ENCODE data around the gene NPAS1.

NPAS1 gene, protein sequence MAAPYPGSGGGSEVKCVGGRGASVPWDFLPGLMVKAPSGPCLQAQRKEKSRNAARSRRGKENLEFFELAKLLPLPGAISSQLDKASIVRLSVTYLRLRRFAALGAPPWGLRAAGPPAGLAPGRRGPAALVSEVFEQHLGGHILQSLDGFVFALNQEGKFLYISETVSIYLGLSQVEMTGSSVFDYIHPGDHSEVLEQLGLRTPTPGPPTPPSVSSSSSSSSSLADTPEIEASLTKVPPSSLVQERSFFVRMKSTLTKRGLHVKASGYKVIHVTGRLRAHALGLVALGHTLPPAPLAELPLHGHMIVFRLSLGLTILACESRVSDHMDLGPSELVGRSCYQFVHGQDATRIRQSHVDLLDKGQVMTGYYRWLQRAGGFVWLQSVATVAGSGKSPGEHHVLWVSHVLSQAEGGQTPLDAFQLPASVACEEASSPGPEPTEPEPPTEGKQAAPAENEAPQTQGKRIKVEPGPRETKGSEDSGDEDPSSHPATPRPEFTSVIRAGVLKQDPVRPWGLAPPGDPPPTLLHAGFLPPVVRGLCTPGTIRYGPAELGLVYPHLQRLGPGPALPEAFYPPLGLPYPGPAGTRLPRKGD

DNA sequence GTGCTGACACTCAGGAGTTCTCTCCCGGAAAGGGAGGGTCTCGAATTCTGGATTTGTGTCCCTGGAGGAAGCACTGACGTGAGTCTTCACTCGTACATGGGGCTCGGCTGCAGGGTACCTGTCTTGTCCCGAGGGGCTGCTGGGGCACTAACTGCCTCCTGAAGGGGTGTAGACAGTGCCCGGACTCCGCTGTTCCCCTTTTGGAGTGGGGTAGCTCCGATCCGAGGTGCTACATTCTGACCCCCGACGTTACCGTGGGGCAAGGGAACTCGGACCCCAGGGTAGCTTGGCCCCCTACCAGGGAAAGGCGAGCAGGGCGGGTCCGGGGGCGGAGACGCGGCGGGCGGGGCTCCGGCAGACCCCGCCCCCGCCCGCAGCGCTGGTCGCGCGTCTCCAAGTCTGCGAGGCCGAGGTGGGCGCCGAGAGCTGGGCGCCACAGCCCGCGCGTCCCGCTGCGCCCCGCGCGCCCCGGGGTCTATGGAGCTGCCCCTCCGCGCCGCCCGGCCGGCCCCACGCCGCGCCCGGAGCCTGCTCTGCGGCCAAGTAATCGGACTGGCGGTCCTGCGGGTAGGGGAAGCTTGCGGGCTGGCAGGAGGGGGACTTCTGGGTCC, at the start of gene NPAS1:
Gene NPAS1 (plus strand): TSS at position 407 of the 611 bp plus-strand sequence. CDS start 1,211 bp downstream, outside the sequence.
- no peak within 1 kb of the TSS for H3K27ac ChIP-seq

DNA sequence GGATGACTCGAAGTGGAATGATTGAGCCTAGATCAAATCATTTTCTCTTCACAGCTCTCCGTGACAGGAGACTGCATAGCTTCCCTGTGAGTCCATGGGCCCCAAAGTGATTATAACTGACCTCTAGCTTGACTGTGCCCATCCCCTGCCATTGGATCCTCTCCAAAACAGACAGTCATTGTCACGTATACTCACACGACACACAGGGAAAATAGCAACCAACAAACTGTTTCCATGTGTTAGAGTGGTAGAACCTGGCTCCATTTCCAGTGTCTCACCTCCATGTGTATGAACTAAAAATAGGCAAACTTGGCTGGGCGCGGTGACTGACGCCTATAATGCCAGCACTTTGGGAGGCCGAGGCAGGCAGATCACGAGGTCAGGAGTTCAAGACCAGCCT, 48.8 kb upstream of the NPAS1 start:
- H3K27ac ChIP-seq, result no peak overlapping the region
- TF ChIP-seq, protein P1, sequence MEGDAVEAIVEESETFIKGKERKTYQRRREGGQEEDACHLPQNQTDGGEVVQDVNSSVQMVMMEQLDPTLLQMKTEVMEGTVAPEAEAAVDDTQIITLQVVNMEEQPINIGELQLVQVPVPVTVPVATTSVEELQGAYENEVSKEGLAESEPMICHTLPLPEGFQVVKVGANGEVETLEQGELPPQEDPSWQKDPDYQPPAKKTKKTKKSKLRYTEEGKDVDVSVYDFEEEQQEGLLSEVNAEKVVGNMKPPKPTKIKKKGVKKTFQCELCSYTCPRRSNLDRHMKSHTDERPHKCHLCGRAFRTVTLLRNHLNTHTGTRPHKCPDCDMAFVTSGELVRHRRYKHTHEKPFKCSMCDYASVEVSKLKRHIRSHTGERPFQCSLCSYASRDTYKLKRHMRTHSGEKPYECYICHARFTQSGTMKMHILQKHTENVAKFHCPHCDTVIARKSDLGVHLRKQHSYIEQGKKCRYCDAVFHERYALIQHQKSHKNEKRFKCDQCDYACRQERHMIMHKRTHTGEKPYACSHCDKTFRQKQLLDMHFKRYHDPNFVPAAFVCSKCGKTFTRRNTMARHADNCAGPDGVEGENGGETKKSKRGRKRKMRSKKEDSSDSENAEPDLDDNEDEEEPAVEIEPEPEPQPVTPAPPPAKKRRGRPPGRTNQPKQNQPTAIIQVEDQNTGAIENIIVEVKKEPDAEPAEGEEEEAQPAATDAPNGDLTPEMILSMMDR (IDR thresholded peaks at IDR 0.05), result no peak
- no peak for TF ChIP-seq ZFX (IDR thresholded peaks at IDR 0.05; ENCODE audit: borderline replicate concordance)

More for the DNA sequence above, at the start of gene NPAS1:
- TF ChIP-seq ZFX (IDR thresholded peaks at IDR 0.05; ENCODE audit: borderline replicate concordance), result no peak
- TF ChIP-seq, protein P1 (IDR thresholded peaks at IDR 0.05), result no peak

DNA sequence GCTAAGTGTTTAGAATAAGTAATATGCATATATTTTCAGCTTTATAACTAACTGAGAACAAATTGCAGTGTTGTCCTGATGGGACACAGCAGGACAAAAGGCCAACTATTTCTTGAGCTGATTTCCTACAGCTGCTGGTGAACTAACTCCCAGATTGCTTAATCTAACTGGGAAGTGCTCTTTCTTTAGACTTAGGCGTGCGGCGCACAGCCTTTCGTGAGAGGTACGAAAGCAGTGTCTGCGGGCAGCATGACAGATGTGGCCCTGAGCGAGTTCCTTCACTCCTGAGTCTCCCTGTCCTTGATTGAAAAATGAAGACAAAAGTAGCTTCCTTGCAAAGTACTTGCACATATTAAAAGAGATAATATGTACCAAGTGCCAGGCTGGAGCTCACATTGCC, 47.3 kb upstream of the NPAS1 start:
- TF ChIP-seq ZFX (IDR thresholded peaks at IDR 0.05; ENCODE audit: borderline replicate concordance), result no peak
- TF ChIP-seq, protein P1 (IDR thresholded peaks at IDR 0.05), result no peak
- H3K27ac ChIP-seq, result no peak overlapping the region

DNA sequence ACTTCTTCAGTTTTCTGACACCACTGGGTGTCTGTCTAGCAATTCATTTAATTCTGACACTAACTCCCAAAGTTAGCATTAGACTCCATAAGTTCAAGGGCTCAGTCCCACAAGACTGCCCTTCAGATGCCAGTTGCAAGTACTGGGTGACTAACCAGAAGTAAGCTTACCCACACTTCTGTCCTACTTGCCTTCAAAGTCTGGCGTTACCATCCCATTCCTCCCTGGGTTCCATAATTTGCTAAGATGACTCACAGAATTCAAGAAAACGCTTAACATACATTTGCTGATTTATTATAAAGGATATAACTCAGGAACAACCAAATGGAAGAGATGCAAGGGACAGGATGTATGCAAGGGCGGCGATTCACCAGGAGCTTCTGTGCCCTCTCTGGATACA, 45.5 kb upstream of the NPAS1 start:
- no peak overlapping the region for H3K27ac ChIP-seq
- TF ChIP-seq, protein P1 (IDR thresholded peaks at IDR 0.05), result no peak
- no peak for TF ChIP-seq ZFX (IDR thresholded peaks at IDR 0.05; ENCODE audit: borderline replicate concordance)

DNA sequence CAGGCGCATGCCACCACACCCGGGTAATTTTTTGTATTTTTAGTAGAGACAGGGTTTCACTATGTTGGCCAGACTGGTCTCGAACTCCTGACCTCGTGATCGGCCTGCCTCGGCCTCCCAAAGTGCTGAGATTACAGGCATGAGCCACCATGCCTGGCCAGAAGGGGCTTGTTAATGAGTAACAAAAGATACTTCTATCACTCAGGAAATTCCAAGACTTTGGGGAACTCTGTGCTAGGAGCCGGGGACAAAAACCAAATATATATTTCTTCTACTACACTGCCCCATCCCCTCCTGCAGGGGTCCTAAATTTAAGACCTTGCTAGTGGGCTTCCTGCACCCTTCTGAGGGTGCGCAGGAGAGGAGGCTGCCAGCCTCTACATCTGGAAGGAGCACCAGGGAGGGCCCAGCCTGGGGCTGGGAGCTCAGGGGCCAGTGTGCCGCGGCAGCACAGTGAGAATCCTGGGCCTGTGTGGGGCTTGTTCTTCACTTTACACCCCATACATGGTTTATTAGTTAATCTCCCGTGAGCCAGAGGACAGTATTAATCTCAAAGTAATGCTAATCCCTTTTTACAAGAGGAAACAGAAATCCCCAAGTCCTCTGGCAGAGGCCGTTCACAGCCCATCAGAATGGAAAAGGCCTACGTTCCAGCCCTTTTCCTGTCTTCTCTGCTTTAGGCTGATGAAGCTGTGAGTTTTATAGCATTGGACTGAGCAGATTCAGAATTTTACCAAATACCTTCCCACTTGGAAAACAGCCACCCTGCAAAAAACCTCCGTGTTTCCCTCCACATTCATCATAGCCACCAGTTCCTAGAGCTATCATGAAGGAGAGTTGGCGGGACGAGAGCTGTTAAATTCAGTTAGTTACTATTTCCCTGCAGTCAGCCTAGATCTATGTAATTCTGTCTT, 44.4 kb upstream of the NPAS1 start:
- 0 out of 2 replicates have a peak overlapping the region, but pooled peaks have one; percentile 7 for H3K27ac ChIP-seq
- TF ChIP-seq, protein P1 (IDR thresholded peaks at IDR 0.05), result no peak
- no peak for TF ChIP-seq ZFX (IDR thresholded peaks at IDR 0.05; ENCODE audit: borderline replicate concordance)

DNA sequence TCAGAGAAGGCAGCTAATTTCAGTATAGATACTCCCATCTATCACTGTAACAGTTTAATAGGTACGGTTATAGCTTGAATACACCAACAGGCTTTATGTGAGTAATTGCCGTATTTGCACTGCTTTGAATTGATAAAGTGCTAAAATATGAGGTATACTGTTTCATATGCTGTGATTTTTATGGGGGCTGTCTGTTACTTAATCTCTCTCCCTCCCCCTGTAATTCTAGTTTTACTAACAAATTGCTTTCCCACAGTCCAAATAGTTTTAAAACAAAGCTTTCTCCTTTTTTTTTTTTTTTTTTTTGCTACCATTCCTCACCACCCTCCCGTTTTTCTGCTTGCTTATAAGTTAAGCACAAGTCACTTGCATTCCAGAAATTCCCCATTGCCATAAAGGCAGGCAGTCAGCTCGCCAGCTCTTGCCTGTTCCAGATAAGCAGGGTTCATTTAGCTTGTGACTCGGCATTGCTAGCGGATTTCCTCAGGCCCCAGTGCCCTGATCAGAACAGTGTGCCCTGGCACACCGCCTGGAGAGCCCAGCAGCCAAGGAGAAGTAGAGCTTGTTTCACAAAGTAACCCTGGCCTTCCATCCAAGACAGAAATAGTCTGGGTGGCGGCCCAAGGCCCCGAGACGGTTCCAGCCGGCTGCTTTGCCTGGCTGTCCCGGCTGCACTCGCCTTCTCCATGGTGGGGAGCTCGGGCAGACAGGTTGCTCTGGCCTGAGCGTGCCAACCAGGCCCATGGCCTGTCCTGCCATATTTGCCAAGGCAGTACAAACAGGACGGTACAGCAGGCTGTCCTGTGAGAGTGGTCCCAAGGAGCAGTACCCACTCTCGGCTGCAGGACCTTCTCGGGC, 43.5 kb upstream of the NPAS1 start:
- TF ChIP-seq, protein P1 (IDR thresholded peaks at IDR 0.05), result no peak
- TF ChIP-seq ZFX (IDR thresholded peaks at IDR 0.05; ENCODE audit: borderline replicate concordance), result no peak
- 0 out of 2 replicates have a peak overlapping the region, but pooled peaks have one; percentile 7 for H3K27ac ChIP-seq

All from 22Rv1 (cell line).